ENCODE measurements around the gene CMBL.
"Not testable (repeated sequence)": the region's sequence is repeated elsewhere in the genome, so short reads cannot be mapped to it uniquely, and the experiment has no call there.

The CMBL gene

DNA sequence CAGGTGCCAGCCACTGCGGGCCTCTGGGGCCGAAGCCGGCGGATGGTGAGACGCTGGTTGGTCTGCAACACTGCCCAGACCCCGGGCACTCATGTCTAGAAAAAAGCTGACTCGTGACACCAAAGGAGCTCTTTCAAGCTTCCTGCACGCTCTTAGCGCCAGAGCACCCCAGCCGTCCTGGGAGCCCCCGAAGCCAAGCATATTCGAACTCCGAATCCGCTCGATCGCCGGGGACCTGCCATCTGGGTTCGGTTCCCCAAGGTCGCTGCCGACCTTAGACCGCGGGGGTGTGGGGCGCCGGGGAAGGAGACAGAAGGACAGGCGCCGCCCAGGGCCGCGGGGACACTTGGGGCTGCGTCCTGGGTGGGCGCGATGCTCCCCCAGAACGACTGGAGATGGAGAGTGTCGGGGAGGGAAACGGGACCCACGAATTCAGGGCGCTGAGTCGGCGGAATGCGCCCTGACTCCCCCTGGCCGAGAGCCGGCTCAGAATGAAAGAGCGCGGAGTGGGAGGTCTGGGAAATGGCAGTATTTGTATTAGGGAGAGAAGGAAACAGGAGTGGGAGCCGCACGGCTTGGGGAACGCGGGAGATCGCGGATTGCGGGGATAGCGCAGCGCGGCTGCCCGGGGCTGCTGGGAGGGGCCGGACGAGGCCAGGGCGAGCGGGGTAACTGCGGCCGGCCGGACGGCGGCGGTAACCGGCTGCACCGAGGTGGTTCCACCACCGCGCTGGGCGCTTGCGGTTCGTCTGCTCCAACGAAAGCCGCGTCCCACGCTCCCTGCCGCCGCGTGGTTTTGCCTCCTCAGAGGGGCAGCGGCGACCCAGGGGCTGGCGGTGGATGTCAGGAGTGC lies 25.7 kb upstream of the CMBL start:
- no peak for DNase-seq

DNA sequence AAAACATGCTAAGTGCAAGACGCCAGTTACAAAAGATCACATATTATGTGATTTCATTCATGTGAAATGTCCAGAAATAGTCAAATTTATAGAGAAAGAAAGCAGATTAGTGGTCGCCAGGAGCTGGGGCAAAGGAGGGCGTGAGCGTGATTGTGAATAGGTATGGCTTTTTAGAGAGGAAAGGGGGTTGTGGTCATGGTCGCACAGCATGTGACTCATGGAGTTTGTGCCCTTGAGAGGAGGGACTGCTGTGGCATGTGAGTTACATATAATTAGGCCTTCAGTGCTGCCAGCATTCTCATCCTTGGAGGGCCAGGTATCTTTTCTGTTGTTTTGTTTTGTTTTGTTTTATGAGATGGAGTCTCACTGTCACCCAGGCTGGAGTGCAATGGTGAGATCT lies 24.6 kb upstream of the CMBL start:
- no peak for DNase-seq

GRCh38 chr5:10331341-10331796 lies 23.7 kb upstream of the CMBL start:
- no peak for DNase-seq

GRCh38 chr5:10330511-10331230 lies 23.0 kb upstream of the CMBL start:
- DNase-seq: no peak

DNA sequence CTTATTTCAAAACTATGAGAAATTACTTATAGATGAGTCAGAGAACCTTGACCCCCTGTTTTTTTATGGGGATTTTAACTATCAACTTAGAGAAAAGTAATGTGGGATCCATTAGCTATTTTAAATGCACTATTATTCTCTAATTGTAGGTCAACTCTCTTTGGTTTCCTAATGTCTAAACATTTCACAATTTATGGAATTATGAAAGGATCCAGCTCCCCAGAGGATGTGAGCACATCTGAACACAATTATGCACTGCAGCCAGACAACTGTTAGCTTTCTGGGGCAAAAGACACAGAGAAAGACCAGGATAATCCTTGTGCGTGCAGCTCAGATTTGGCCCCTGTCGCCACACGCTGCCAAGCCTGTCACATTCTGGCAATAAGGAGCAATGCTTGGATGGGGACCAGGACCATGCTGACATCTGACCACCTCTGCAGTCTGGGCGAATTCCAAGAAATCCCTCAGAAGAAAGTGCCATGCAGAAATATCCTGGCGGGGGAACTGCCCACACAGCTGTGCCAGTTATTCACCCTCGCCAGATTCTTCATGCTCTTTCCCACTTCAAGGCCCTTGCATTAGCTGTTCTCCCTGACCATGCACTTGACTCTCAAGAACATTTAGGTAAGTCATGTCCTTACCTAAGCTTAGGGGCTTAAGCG lies 22.2 kb upstream of the CMBL start:
- DNase-seq: no peak

GRCh38 chr5:10329446-10329819 lies 21.7 kb upstream of the CMBL start:
- DNase-seq: no peak

GRCh38 chr5:10328323-10328722 lies 20.6 kb upstream of the CMBL start:
- no peak for DNase-seq

GRCh38 chr5:10324518-10325370 lies 17.0 kb upstream of the CMBL start:
- no peak for DNase-seq

- no peak for DNase-seq
Measured at GRCh38 chr5:10323588-10324488, 16.1 kb upstream of the CMBL start.

- no peak for DNase-seq
Measured at GRCh38 chr5:10321882-10322281, 14.2 kb upstream of the CMBL start.

DNA sequence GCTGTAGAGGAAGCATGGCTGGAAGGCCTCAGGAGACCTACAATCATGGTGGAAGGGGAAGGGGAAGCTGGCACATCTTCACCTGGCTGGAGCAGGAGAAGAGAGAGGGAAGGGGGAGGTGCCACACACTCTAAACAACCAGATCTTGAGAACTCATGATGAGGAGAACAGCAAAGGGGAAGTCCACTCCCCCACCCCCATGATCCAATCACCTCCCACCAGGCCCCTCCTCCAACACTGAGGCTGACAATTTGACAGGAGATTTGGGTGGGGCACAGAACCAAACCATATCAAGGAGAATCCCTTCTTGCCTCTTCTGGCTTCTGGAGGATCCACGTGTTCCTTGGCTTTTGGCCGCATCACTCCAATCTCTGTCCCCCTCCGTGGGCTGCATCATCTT lies 13.1 kb upstream of the CMBL start:
- no peak for DNase-seq

- no peak for DNase-seq
Measured at GRCh38 chr5:10319202-10319851, 11.6 kb upstream of the CMBL start.

GRCh38 chr5:10317825-10318682 lies 10.4 kb upstream of the CMBL start:
- no peak for DNase-seq

- DNase-seq: no peak
Measured at GRCh38 chr5:10315824-10316509, 8.3 kb upstream of the CMBL start.

GRCh38 chr5:10315201-10315600 lies 7.5 kb upstream of the CMBL start:
- no peak for DNase-seq

DNA sequence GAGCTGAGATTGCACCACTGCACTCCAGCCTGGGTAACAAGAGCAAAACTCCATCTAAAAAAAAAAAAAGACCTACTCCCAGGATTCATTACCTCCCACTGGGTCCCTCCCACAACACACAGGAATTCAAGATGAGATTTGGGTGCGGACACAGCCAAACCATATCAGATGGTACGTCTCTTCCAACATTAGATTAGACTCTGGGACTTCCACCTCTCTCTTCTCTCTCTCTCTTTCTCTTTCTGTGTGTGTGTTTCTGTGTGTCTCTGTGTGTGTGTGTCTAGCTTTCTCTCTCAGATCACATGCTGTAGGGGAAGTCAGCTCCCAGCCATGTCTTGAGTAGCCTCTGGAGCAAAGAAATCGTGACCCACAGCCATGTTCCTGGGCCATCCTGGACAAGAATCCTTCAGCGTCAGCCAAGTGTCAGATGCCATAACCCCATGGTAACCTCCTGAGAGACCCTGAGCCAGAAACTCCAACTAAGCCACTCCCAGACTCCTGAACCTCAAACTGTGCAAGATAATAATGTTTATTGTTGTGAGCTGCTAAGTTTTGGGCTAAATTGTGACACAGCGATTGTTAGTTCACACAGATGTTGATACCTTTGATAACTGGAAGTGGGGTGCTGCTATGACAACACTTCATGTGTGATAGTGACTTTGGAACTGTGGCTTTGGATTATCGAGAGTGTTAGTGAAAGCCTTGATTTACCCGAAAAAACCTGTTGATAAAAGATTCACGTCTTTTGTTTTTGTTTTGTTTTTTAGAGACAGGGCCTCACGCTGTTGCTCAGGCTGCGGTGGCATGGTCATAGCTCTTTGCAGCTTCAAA lies 4.1 kb upstream of the CMBL start:
- DNase-seq: no peak

DNA sequence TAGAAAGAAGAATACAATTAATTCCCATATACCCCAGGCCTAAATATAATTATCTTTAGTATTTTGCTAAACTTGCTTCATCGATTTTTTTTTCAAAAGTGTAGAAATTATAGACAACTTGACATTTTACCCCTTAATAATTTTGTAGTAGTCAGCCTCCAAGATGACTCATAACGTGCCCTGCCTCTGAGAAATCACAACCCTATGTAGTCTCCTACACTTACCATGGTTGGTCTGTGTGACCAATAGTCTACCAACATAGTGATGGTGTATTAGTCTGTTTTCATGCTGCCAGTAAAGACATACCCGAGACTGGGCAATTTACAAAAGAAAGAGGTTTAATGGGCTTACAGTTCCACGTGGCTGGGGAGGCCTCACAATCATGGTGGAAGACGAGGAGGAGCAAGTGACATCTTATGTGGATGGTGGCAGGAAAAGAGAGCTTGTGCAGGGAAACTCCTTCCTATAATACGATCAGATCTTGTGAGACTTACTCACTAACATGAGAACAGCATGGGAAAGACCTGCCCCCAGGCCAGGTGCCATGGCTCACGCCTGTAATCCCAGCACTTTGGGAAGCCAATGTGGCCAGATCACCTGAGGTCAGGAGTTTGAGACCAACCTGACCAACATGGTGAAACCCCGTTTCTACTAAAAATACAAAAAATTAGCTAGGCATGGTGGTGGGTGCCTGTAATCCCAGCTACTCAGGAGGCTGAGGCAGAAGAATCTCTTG lies 3.3 kb upstream of the CMBL start:
- not testable (repeated sequence) for DNase-seq

Data from stimulated activated CD4-positive, alpha-beta T cell treated with anti-CD3 and anti-CD28 coated beads, Interleukin-1b, Interleukin-23, amount 100 ng/mL, for 48 hours (primary cell).